Erythroblast (primary cell): Measurements from ENCODE around the gene PRKG1.

ENCODE experiments used
- GATA1 ChIP-seq: IDR thresholded peaks from 2 replicates; pipeline ENCODE4 v1.6.1; 2011; ENCODE audit warnings: low read depth, mild to moderate bottlenecking, control low read depth, low read length, moderate library complexity
- POLR2A ChIP-seq: IDR thresholded peaks from 2 replicates; pipeline ENCODE4 v1.6.1; 2011; ENCODE audit warnings: mild to moderate bottlenecking, low read length

- TF ChIP-seq POLR2A (no peak), GATA1 (no peak)
Observed at GRCh38 chr10:51239006-51239405, 164.7 kb downstream of the PRKG1 start.
